ENCODE measurements around the gene GPR15.

GPR15 gene

DNA sequence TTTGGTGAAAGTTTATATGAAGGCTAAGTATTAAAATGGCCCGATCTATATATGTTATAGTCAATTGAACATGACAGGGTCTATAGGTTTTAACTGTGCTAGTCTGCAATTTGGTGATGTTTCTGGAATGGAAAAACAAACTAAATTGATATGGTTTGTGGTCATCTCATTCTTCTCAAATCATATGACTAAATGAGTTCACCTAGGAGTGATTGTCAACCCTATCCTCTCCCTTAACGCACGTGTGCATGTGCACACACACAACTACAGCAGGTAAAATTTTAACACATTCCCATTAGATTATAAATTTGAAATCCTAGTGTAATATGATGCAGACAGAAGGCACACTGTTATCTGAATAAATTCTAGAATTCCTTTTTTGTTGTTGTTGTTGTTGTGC, 18.0 kb upstream of the GPR15 start:
- H3K4me1 ChIP-seq: no peaks in the 10 kb centered on the region
- no peak for DNase-seq
- no peaks in the 10 kb centered on the region for H3K9me3 ChIP-seq
- TF ChIP-seq CTCF (IDR thresholded peaks at IDR 0.05; ENCODE audit: low read depth, low read length): no peak
- H3K4me3 ChIP-seq (ENCODE audit: low read depth, low read length): no peak overlapping the region
- peaks cover 28% of the 10 kb centered on the region for H3K36me3 ChIP-seq
- no peaks in the 10 kb centered on the region for H3K27me3 ChIP-seq

DNA sequence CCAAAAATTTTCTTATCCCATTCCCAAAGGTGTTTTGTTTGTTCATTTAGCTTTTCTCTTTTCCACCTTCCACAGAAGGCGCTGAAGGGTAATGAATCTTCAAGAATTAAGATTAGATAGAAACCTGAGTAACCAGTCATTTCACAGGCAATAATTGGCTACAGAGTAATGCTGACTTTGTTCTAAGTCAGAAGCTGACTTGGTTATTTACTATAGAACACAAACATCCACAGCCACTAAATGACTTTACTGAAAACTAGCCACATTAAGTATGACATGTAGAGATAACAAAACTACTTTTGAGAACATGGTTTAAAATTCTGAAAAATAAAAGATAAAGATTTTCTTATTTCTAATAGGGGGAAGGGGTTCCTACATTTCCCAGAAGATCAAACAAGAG, 16.8 kb upstream of the GPR15 start:
- peaks cover 40% of the 10 kb centered on the region for H3K36me3 ChIP-seq
- DNase-seq: no peak
- H3K27me3 ChIP-seq: no peaks in the 10 kb centered on the region
- H3K9me3 ChIP-seq: no peaks in the 10 kb centered on the region
- H3K4me3 ChIP-seq (ENCODE audit: low read depth, low read length): no peak overlapping the region
- no peaks in the 10 kb centered on the region for H3K4me1 ChIP-seq
- TF ChIP-seq CTCF (IDR thresholded peaks at IDR 0.05; ENCODE audit: low read depth, low read length): no peak

DNA sequence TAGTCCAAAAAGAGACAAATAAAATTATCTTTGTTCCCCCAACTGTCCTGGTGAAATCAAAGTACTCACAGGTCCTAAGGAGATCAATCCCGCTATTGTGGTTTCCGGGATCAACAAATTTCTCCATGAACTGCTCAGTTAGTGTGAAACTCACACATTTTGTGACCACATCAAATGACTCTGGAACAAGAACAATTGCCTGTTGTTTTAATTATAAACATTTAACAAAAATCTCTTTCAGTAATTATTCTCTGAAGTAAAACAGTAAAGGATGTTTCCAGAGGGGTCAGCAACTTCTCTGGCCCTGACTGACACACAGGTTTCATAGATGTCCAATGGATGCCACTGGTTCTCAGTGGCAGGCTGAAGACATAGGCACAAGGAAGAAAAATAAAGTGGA, 13.0 kb upstream of the GPR15 start:
- no peak for DNase-seq
- Histone ChIP-seq H3K4me1 (peaks cover 4% of the 10 kb centered on the region; the same call in 1 of the 2 replicates), H3K27me3 (no peaks in the 10 kb centered on the region), H3K4me3 (ENCODE audit: low read depth, low read length) (no peak overlapping the region), H3K36me3 (peaks cover 51% of the 10 kb centered on the region), H3K9me3 (no peaks in the 10 kb centered on the region)
- no peak for TF ChIP-seq CTCF (IDR thresholded peaks at IDR 0.05; ENCODE audit: low read depth, low read length)

DNA sequence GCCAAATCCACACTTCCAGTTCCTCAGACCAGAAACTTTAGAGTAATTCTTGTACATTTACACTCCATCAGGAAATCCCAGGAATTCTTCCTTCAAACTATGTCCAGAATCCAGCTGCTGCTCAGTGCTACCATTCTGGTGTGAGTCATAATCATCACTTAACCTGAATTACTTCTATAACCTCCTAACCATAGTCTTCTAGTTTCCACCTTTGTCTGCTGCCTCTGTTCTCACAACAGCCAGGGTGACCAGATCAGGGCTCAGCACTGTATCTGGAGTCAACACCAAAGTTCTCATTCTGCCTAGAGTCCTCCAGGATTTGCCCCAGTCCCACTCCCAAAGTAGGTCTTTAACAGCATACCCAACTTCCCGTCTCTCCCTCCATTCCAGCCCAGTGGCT, 12.4 kb upstream of the GPR15 start:
- no peaks in the 10 kb centered on the region for H3K9me3 ChIP-seq
- H3K4me1 ChIP-seq: peaks cover 4% of the 10 kb centered on the region; the same call in 1 of the 2 replicates
- peaks cover 51% of the 10 kb centered on the region for H3K36me3 ChIP-seq
- no peaks in the 10 kb centered on the region for H3K27me3 ChIP-seq
- no peak overlapping the region for H3K4me3 ChIP-seq (ENCODE audit: low read depth, low read length)
- no peak for DNase-seq
- no peak for TF ChIP-seq CTCF (IDR thresholded peaks at IDR 0.05; ENCODE audit: low read depth, low read length)

- Histone ChIP-seq H3K9me3 (no peaks in the 10 kb centered on the region), H3K36me3 (peaks cover 39% of the 10 kb centered on the region), H3K27me3 (no peaks in the 10 kb centered on the region), H3K4me1 (peaks cover 4% of the 10 kb centered on the region; the same call in 1 of the 2 replicates), H3K4me3 (ENCODE audit: low read depth, low read length) (peak overlapping the region; percentile 84)
- peak; percentile 39 for DNase-seq
- TF ChIP-seq CTCF (IDR thresholded peaks at IDR 0.05; ENCODE audit: low read depth, low read length): no peak
Measured at GRCh38 chr3:98521897-98522543, 9.8 kb upstream of the GPR15 start.

DNA sequence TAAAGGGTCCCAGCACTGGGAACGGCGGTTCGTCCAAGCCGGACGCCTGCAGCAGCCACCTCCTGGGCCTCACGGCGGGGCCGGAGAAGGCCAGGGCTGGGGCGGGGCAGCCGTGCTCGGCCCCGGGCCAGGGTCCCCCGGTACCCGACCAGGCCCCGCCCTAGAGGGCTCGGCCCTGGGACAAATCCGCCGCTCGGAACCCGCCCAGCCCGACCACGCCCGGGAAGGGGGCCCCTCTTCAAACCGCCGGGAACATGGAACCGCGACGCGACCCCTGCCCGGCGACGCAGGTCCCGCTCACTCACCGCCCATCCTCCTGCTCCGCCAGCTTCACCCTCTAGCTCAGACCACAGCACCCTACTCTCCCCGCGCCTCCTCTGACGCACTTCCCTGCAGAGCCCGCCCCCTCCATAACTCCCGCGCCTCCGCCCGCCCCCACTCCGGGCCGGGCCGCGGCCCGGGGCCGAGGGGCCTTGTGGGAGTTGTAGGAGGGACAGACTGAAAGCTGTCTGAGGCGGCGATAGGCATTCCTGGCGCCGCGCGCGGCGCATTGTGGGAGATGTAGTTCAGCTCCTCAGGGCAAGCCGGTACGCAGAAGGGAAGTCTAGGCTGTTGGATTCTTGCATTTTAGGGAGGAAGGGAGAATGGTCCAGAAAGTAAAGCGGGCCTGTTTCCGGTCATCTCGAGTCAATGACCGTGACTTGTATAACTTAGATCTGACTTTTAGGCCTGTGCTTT, 9.1 kb upstream of the GPR15 start, which contains the start of gene CLDND1:
Gene CLDND1, minus strand, starts transcription at position 359 of the 738 bp plus-strand sequence. CDS start 1,478 bp downstream, outside the sequence.
- no peaks in the 10 kb centered on the region for H3K9me3 ChIP-seq
- H3K27me3 ChIP-seq: no peaks in the 10 kb centered on the region
- peak; percentile 97 for DNase-seq
- H3K36me3 ChIP-seq: peaks cover 33% of the 10 kb centered on the region
- peaks cover 4% of the 10 kb centered on the region; the same call in 1 of the 2 replicates for H3K4me1 ChIP-seq
- no peak for TF ChIP-seq CTCF (IDR thresholded peaks at IDR 0.05; ENCODE audit: low read depth, low read length)
- H3K4me3 ChIP-seq (ENCODE audit: low read depth, low read length): peak within 1 kb of the TSS; percentile 84

All from BE2C (cell line).